GM18951 (cell line): ENCODE results near the gene CYP2A6.

Experiments used
- POLR2A ChIP-seq: IDR thresholded peaks from 4 replicates; pipeline ENCODE4 v1.6.1; 2011; ENCODE audit warnings: mild to moderate bottlenecking; ENCODE audit not compliant: insufficient read length, insufficient read depth; ENCODE audit errors: extremely low read depth
- in situ Hi-C: fragments of 300-500 bp; cut with MboI; formaldehyde crosslinking; loops from one replicate; pipeline ENCODE4 v1.12.0; 2022; ENCODE audit warnings: low sequenced_read_pairs, mixed read lengths, inconsistent platforms; ENCODE audit not compliant: unreplicated experiment

The CYP2A6 gene

GRCh38 chr19:40829205-40829604 is 21.0 kb downstream of the CYP2A6 start:
- in situ Hi-C loops, result loop anchor here (10.0 kb wide), 1 partner anchor 174 kb away; no protein-coding TSS in a partner anchor
- TF ChIP-seq POLR2A, result no peak

- in situ Hi-C loops, result loop anchor here (10.0 kb wide), 1 partner anchor 173 kb away; no protein-coding TSS in a partner anchor
- no peak for TF ChIP-seq POLR2A
Observed at GRCh38 chr19:40827386-40828247, 22.6 kb downstream of the CYP2A6 start.

- in situ Hi-C loops, result loop anchor here (10.0 kb wide), 1 partner anchor 172 kb away; no protein-coding TSS in a partner anchor
Observed at GRCh38 chr19:40826699-40827385, 23.4 kb downstream of the CYP2A6 start.

GRCh38 chr19:40826312-40826698 is 23.9 kb downstream of the CYP2A6 start:
- in situ Hi-C loops, result loop anchor here (10.0 kb wide), 1 partner anchor 172 kb away; no protein-coding TSS in a partner anchor

- in situ Hi-C loops, result loop anchor here (10.0 kb wide), 1 partner anchor 171 kb away; no protein-coding TSS in a partner anchor
Observed at GRCh38 chr19:40825460-40826095, 24.7 kb downstream of the CYP2A6 start.

GRCh38 chr19:40824916-40825315 is 25.3 kb downstream of the CYP2A6 start:
- in situ Hi-C loops, result loop anchor here (10.0 kb wide), 1 partner anchor 170 kb away; no protein-coding TSS in a partner anchor

- in situ Hi-C loops, result loop anchor here (10.0 kb wide), 1 partner anchor 168 kb away; no protein-coding TSS in a partner anchor
Observed at GRCh38 chr19:40822704-40823553, 27.3 kb downstream of the CYP2A6 start.

- in situ Hi-C loops, result loop anchor here (10.0 kb wide), 1 partner anchor 167 kb away; no protein-coding TSS in a partner anchor
- TF ChIP-seq POLR2A, result no peak
Observed at GRCh38 chr19:40822161-40822560, 28.1 kb downstream of the CYP2A6 start.

- in situ Hi-C loops, result loop anchor here (5.0 to 10.0 kb wide), 2 partner anchors 147 to 165 kb away; no protein-coding TSS in a partner anchor
Observed at GRCh38 chr19:40819479-40820234, 30.6 kb downstream of the CYP2A6 start.

- in situ Hi-C loops, result loop anchor here (5.0 kb wide), 1 partner anchor 146 kb away; no protein-coding TSS in a partner anchor
Observed at GRCh38 chr19:40818480-40819399, 31.5 kb downstream of the CYP2A6 start.

GRCh38 chr19:40815223-40815622 is 35.0 kb downstream of the CYP2A6 start:
- in situ Hi-C loops, result loop anchor here (5.0 kb wide), 1 partner anchor 143 kb away; no protein-coding TSS in a partner anchor
- no peak for TF ChIP-seq POLR2A
